Measurements from ENCODE around the gene CELF1. TPM values are rescaled to one million over a fixed set of nuclear protein-coding genes. Genes with fewer than 3 reads are reported as not detected.
A peak's percentile ranks its signal among the peaks of the same experiment; 100 is the strongest.

The CELF1 gene
- total and polyA plus RNA-seq, 2 of the 4 experiments (the other 2 are of a cell fraction) = 63.3 to 135 TPM

DNA sequence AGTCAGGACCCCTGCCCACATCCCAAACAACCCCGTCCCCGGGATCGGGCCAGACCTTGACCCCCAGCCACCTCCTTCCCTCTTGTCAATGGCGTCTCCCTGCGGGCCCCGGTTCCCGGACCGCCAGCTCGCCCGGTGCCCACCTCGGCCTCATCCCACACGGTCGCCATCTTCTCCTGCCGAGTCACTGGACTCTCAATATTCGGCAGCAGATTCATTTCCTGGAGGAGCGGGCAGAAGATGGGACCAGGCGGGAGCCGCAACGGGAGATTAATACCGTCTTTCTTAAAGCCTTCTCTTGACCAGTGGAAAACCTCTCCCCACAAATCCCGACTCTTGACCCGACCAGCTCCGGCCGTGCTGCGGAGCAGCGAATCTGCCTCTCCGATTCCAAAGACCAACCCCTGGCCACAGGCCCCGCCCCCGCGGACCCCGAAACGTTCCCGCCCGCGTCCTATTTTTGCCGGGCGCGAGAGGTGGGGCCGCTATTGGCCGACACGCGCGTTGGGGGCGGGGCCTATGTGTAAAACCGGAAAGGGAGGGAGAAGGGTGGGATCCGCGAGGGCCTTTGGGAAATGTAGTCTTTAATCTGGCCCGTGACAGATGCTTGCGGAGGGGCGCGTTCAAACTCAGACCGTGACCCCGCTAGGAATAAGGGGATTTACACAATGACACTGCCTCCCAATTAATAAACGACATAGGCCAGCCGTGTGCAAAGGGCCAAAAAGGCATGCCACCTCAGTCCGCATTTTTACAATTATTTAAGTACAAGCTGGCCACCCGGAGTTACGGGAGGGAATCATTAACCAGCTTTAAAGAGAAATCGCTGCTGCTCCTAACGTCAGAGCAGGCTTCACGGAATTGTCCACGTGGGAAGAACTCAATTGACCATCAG lies 126.6 kb downstream of the CELF1 start, which contains the start of gene PSMC3 (continued):
- no peak for TF ChIP-seq MAFK (IDR thresholded peaks at IDR 0.05; ENCODE audit: low read depth, low read length)
- TF ChIP-seq POLR2A (IDR thresholded peaks at IDR 0.05; ENCODE audit: low read depth, low read length) = peak; percentile 86
- no peak for TF ChIP-seq FOS (IDR thresholded peaks at IDR 0.05; ENCODE audit: low read depth, low read length)
- TF ChIP-seq BHLHE40 (IDR thresholded peaks at IDR 0.05; ENCODE audit: low read depth, low read length) = peak; percentile 83

DNA sequence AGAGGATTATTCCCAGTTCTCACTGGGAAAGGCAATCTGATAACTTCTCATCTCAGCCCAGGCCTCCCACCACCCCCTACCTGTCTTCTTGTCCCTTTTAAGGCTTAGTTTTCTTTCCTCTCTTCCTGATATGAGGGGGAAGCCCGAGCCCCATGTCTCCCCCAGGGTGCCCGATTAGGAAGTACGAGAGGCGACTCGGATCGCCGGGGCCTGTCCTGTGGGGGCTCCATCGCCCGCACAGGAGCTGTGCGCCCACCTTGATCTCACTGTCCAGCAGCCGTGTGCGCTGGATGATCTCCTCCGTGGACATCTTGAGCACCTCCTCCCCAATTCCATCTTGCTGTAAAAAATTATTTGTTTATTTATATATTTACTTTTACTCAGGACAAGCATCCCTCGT lies 127.3 kb downstream of the CELF1 start:
- Histone ChIP-seq H3K79me1 (ENCODE audit: low read depth in 1 of 2, low read length in 2 of 2) (peaks cover 26 to 41% of the 10 kb centered on the region in 2 experiments), H4K20me1 (ENCODE audit: insufficient read depth, low read length) (no peaks in the 10 kb centered on the region), H3K36me3 (ENCODE audit: control insufficient read depth, insufficient read depth, low read length) (peaks cover 33% of the 10 kb centered on the region), H3K9ac (ENCODE audit: low read depth, low read length) (peak overlapping the region; percentile 94), H3K27me3 (ENCODE audit: control insufficient read depth, insufficient read depth, low read length) (no peaks in the 10 kb centered on the region), H3K18ac (ENCODE audit: low read depth, low read length) (peak overlapping the region; percentile 34; the same call in 1 of the 2 replicates), H3K23ac (ENCODE audit: low read depth, low read length) (peak overlapping the region; percentile 100), H3K4ac (ENCODE audit: low read depth, low read length) (peak overlapping the region; percentile 98), H2AFZ (replicated peaks; ENCODE audit: low read length, poor library complexity) (peak overlapping the region; percentile 88), H3K4me1 (ENCODE audit: control insufficient read depth, insufficient read depth, low read length) (peaks cover 5% of the 10 kb centered on the region; the same call in 1 of the 2 replicates), H4K5ac (ENCODE audit: low read depth, low read length) (peak overlapping the region; percentile 62), H3K4me3 (ENCODE audit: insufficient read depth, low read depth, low read length) (peak overlapping the region; percentile 92), H2BK120ac (ENCODE audit: low read depth, low read length) (no peak overlapping the region; the same call in 1 of the 2 replicates), H2BK5ac (ENCODE audit: low read depth, low read length, poor library complexity, severe bottlenecking) (peak overlapping the region; percentile 98), H3K9me3 (ENCODE audit: control insufficient read depth, insufficient read depth, low read length) (no peaks in the 10 kb centered on the region), H3K14ac (replicated peaks; ENCODE audit: low read depth, low read length) (peak overlapping the region; percentile 100), H2BK15ac (ENCODE audit: low read depth, low read length) (no peak overlapping the region; the same call in 2 of the 3 replicates), H2AK9ac (replicated peaks; ENCODE audit: low read depth, low read length, poor library complexity) (peak overlapping the region; percentile 99), H2AK5ac (ENCODE audit: low read depth, low read length) (peak overlapping the region; percentile 93), H3K56ac (ENCODE audit: extremely low read depth, insufficient read depth, low read length) (peak overlapping the region; percentile 100), H3K4me2 (ENCODE audit: low read depth, low read length) (peak overlapping the region; percentile 91), H4K91ac (ENCODE audit: insufficient read depth, low read depth, low read length) (peak overlapping the region; percentile 98), H3K9me1 (ENCODE audit: insufficient read depth, low read length) (peaks cover 4% of the 10 kb centered on the region; the same call in 1 of the 2 replicates), H2BK20ac (ENCODE audit: low read depth, low read length) (no peak overlapping the region), H3K27ac (ENCODE audit: insufficient read depth, low read length) (peak overlapping the region; percentile 97), H4K8ac (ENCODE audit: low read depth in 2 of 2, low read length in 2 of 2) (peak overlapping the region; percentile 91 to 99)
- intact Hi-C loops (cut with micrococcal nuclease) = no loop called here
- no TSS peak for BruUV-seq (replicated peaks)
- dilution Hi-C loops (cut with HindIII; ENCODE audit: low sequenced_read_pairs, unreplicated experiment) = no loop called here
- ATAC-seq (ENCODE audit: low read depth) (no peak; the same call in 1 of the 2 replicates), DNase-seq (no peak)
- in situ Hi-C loops (cut with MboI; ENCODE audit: low sequenced_read_pairs) = no loop called here
- ChIA-PET POLR2A (ENCODE audit: unreplicated experiment) (no interaction called here), CTCF (no interaction called here)
- no CpG with 5 or more reads among the region's 14 CpGs for WGBS, 2 experiments (ENCODE audit: extremely low coverage in 2 of 2, insufficient read length in 1 of 2)
- no peak for TF ChIP-seq CHD1 (IDR thresholded peaks at IDR 0.05; ENCODE audit: low read depth, low read length)
- no peak for TF ChIP-seq USF2 (IDR thresholded peaks at IDR 0.05; ENCODE audit: low read depth, low read length)
- TF ChIP-seq RFX5 (IDR thresholded peaks at IDR 0.05; ENCODE audit: low read depth, low read length) = no peak
- TF ChIP-seq RCOR1 (IDR thresholded peaks at IDR 0.05; ENCODE audit: insufficient replicate concordance, low read length) = no peak
- TF ChIP-seq BHLHE40 (IDR thresholded peaks at IDR 0.05; ENCODE audit: low read depth, low read length) = no peak
- no peak for TF ChIP-seq RAD21 (IDR thresholded peaks at IDR 0.05; ENCODE audit: low read length)
- TF ChIP-seq MAZ (IDR thresholded peaks at IDR 0.05; ENCODE audit: borderline replicate concordance, low read depth, low read length) = no peak
- TF ChIP-seq, protein P1, sequence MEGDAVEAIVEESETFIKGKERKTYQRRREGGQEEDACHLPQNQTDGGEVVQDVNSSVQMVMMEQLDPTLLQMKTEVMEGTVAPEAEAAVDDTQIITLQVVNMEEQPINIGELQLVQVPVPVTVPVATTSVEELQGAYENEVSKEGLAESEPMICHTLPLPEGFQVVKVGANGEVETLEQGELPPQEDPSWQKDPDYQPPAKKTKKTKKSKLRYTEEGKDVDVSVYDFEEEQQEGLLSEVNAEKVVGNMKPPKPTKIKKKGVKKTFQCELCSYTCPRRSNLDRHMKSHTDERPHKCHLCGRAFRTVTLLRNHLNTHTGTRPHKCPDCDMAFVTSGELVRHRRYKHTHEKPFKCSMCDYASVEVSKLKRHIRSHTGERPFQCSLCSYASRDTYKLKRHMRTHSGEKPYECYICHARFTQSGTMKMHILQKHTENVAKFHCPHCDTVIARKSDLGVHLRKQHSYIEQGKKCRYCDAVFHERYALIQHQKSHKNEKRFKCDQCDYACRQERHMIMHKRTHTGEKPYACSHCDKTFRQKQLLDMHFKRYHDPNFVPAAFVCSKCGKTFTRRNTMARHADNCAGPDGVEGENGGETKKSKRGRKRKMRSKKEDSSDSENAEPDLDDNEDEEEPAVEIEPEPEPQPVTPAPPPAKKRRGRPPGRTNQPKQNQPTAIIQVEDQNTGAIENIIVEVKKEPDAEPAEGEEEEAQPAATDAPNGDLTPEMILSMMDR (conservative IDR thresholded peaks at IDR 0.05; ENCODE audit: low read depth, low read length) = no peak
- no peak for TF ChIP-seq SMC3 (IDR thresholded peaks at IDR 0.05; ENCODE audit: low read depth, low read length)
- TF ChIP-seq NFE2L2 (IDR thresholded peaks at IDR 0.05; ENCODE audit: low read depth, low read length) = no peak
- TF ChIP-seq FOS (IDR thresholded peaks at IDR 0.05; ENCODE audit: low read depth, low read length) = no peak
- TF ChIP-seq POLR2A (IDR thresholded peaks at IDR 0.05; ENCODE audit: low read depth, low read length) = no peak
- no peak for TF ChIP-seq MAFK (IDR thresholded peaks at IDR 0.05; ENCODE audit: low read depth, low read length)

Measured in IMR-90 (cell line).